WI38 (cell line): Measurements from ENCODE around the gene DDI2.
"Not testable (repeated sequence)": the region's sequence is repeated elsewhere in the genome, so short reads cannot be mapped to it uniquely, and the experiment has no call there.

Experiments used
- H3K4me3 ChIP-seq: 2 replicates; pipeline ENCODE4 v1.5.1; 2011; ENCODE audit warnings: low read depth, mild to moderate bottlenecking, control low read depth, low read length
- TF ChIP-seq, protein P1 (sequence below): IDR thresholded peaks from 2 replicates; pipeline ENCODE4 v1.5.1; 2012; ENCODE audit warnings: low read depth, mild to moderate bottlenecking, control low read depth, low read length

DDI2 gene

DNA sequence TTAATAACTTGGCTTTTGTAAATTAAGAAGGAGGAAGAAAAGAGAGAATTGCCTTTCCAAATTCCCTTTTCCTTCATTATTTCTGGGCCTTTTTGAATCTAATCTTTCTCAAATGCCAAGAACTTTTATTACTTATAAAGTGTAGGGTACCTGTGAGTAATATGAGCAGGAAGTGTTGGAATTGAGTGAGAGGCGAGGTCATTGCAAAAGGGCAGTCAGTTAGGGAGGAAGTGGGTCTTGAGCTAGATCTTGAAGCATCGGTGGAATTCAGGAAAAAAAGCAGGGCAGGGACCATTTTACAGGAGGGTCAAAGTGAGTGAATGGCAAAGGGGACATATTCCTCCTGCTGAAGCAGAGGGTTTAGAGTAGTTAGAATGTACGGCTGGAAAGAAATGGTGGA is 23.4 kb downstream of the DDI2 start:
- TF ChIP-seq, protein P1, sequence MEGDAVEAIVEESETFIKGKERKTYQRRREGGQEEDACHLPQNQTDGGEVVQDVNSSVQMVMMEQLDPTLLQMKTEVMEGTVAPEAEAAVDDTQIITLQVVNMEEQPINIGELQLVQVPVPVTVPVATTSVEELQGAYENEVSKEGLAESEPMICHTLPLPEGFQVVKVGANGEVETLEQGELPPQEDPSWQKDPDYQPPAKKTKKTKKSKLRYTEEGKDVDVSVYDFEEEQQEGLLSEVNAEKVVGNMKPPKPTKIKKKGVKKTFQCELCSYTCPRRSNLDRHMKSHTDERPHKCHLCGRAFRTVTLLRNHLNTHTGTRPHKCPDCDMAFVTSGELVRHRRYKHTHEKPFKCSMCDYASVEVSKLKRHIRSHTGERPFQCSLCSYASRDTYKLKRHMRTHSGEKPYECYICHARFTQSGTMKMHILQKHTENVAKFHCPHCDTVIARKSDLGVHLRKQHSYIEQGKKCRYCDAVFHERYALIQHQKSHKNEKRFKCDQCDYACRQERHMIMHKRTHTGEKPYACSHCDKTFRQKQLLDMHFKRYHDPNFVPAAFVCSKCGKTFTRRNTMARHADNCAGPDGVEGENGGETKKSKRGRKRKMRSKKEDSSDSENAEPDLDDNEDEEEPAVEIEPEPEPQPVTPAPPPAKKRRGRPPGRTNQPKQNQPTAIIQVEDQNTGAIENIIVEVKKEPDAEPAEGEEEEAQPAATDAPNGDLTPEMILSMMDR: no peak
- H3K4me3 ChIP-seq: no peak overlapping the region

DNA sequence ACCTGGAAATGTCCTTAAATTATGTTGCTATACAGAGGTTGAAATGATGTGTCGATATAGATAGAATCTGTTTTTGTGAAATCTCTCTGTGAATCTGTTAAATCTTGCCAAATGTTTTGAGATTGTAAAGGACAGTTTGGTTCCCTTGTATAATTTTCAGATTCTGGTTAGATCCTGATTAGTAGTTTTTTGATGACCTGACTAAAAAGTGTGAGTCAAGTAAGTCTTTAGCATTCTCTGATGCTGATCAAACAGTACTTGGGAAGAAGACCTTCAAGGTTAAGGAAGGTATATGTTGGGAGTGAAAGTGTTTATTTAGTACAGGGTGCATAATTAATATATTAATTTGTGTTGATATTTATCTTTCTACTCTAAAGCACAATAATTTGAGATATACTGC is 32.7 kb downstream of the DDI2 start:
- no peak overlapping the region for H3K4me3 ChIP-seq
- TF ChIP-seq, protein P1: no peak

DNA sequence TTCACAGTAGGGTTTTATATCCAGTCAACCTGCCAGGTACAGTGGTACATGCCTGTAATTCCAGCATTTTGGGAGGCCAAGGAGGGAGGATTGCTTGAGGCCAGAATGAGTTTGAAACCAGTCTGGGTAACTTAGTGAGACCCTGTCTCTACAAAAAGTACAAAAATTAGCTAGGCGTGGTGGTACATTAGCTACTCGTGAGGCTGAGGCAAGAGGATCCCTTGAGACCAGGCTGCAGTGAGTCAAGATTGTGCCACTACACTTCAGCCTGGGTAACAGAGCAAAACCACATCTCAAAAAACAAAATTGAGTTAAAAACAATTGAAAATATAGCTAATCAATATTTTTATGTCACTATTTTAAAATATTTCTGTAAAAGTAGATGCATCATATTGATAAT is 33.2 kb downstream of the DDI2 start:
- H3K4me3 ChIP-seq: no peak overlapping the region
- TF ChIP-seq, protein P1: no peak

DNA sequence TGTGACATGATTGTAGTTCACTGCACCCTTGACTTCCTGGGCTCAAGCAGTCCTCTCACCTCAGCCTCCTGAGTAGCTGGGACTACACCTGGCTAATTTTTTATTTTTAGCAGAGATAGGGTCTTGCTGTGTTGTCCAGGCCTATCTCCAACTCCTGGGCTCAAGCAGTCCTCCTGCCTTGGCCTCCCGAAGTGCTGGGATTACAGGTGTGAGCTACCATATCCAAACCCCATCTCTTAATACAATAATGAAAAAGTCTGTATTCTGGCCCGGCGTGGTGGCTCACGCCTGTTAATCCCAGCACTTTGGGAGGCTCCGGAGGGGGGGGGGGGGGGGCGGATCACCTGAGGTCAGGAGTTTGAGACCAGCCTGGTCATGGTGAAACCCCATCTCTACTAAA is 34.9 kb downstream of the DDI2 start:
- H3K4me3 ChIP-seq: not testable (repeated sequence)

DNA sequence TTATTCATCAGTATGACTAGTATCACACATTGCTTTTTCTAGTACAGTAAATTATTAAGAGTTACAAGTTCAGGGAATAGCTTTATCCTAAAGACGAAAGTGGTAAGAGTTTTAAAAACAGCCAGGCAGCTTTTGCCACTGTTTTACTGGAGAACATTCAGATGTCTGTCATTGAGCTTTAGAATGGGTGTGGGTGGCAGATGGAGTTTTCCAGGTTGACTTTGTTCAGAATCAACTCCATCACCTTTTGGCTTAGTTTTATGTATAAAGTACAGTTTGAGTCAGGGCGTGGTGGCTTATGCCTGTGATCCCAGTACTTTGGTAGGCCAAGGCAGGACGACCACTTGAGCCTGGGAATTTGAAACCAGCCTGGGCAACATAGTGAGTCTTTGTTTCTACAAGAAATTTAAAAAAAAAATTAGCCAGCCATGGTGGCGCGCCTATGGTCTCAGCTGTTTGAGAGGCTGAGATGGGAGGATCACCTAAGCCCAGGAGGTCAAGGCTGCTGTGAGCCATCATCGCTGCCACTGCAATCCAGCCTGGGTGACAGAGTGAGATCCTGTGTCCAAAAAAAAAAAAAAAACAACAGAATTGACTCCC is 36.9 kb downstream of the DDI2 start:
- TF ChIP-seq, protein P1: no peak
- H3K4me3 ChIP-seq: no peak overlapping the region

DNA sequence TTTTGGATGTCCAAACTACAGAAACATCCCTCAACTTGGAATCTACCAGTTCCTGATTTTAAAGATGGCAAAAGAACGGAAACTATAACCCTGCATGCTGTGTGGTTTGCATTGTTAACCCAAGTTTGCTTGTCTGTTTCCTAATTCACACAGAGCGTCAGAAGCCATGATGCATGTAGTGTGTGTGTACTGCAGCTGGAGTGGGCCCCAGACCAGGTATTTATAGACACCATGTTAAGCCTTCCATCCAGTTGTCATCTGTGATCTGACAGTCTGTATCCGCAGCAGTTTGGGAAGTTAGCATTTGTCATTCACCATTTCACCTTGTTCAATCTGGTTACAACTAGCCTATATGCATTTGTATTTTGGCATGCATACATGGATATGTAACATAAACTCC is 39.2 kb downstream of the DDI2 start:
- H3K4me3 ChIP-seq: no peak overlapping the region
- TF ChIP-seq, protein P1: no peak

DNA sequence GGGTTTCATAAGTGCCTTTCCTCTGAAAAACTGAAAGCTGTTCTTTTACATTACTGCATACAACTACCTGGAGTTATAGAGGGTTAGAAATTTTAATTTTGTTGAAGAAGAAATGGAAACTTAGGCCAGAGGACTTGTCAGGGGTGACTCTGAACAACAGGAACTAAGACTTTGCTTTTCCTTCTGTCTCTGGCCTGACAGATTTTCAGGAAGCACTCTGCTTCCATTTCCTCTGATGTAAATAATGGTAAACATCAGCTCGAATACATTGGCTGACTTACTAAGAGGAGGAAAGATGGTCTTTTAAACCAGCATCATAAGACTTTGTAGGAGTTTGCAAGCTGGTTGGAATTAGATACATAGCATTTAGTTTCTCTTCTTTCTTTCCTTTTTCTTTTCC is 39.8 kb downstream of the DDI2 start:
- H3K4me3 ChIP-seq: no peak overlapping the region
- TF ChIP-seq, protein P1: no peak

DNA sequence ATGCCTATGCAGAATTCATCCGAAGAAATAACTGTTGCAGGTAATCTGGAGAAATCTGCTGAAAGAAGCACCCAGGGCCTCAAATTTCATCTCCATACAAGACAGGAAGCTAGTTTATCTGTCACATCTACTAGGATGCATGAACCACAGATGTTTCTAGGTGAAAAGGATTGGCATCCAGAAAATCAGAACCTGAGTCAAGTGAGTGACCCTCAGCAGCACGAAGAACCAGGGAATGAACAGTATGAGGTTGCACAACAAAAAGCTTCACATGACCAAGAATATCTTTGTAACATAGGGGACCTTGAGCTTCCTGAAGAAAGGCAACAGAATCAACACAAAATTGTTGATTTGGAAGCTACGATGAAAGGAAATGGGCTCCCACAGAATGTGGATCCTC is 42.9 kb downstream of the DDI2 start:
- TF ChIP-seq, protein P1: no peak
- no peak overlapping the region for H3K4me3 ChIP-seq
